Activated CD8-positive, alpha-beta T cell treated with anti-CD3 and anti-CD28 coated beads for 36 hours (primary cell): Measurements from ENCODE around the gene DMKN. TPM values are rescaled to one million over a fixed set of nuclear protein-coding genes. Genes with fewer than 3 reads are reported as not detected.

ENCODE experiments used
- ATAC-seq: fragments of 200-7000 bp; cut with Tn5 transposase; one replicate; pipeline ENCODE4 v1.10.0; 2021; ENCODE audit warnings: mild to moderate bottlenecking, moderate library complexity
- CTCF ChIA-PET: fragments of 350-600 bp; sonication (Branson Sonifier 250); formaldehyde crosslinking; loops from one replicate; lab custom pipeline; 2021; ENCODE audit warnings: antibody characterized with exemption; lab: Charles Lee
- POLR2A ChIA-PET: fragments of 350-600 bp; sonication (Branson Sonifier 250); formaldehyde crosslinking; loops from one replicate; lab custom pipeline; 2021; ENCODE audit warnings: antibody characterized with exemption; lab: Charles Lee
- DNase-seq: peaks from one replicate; pipeline ENCODE4 v3.0.0-alpha.2; 2020
- H3K27ac Mint-ChIP-seq: one replicate; pipeline ENCODE4 v1.8.0; 2021; ENCODE audit warnings: mild to moderate bottlenecking, mixed read lengths
- H3K27me3 Mint-ChIP-seq: one replicate; pipeline ENCODE4 v1.8.0; 2021; ENCODE audit warnings: mixed read lengths
- H3K36me3 Mint-ChIP-seq: one replicate; pipeline ENCODE4 v1.8.0; 2021; ENCODE audit warnings: low read depth, mixed read lengths
- H3K4me1 Mint-ChIP-seq: one replicate; pipeline ENCODE4 v1.8.0; 2021; ENCODE audit warnings: low read depth, mixed read lengths
- H3K4me3 Mint-ChIP-seq: one replicate; pipeline ENCODE4 v1.8.0; 2021; ENCODE audit warnings: mild to moderate bottlenecking, moderate library complexity, mixed read lengths
- H3K9me3 Mint-ChIP-seq: one replicate; pipeline ENCODE4 v1.8.0; 2021; ENCODE audit warnings: mixed read lengths
- intact Hi-C: fragments of 100-400 bp; cut with micrococcal nuclease; formaldehyde crosslinking; loops from one replicate; pipeline ENCODE4 v1.10.0; 2022
- total RNA-seq, 2 experiments: library from RNA; stranded (reverse); gene quantifications; one replicate each; pipeline ENCODE4 v1.2.3, GENCODE V29; 2021
- TF ChIP-seq, protein P1 (sequence below): fragments of 200-600 bp; IDR thresholded peaks from one replicate; pipeline ENCODE4 v1.8.0; 2022; ENCODE audit warnings: antibody characterized with exemption, mild to moderate bottlenecking

Gene DMKN
- total RNA-seq, 2 experiments from 2014 or later, result 0.68 to 1.1 TPM

DNA sequence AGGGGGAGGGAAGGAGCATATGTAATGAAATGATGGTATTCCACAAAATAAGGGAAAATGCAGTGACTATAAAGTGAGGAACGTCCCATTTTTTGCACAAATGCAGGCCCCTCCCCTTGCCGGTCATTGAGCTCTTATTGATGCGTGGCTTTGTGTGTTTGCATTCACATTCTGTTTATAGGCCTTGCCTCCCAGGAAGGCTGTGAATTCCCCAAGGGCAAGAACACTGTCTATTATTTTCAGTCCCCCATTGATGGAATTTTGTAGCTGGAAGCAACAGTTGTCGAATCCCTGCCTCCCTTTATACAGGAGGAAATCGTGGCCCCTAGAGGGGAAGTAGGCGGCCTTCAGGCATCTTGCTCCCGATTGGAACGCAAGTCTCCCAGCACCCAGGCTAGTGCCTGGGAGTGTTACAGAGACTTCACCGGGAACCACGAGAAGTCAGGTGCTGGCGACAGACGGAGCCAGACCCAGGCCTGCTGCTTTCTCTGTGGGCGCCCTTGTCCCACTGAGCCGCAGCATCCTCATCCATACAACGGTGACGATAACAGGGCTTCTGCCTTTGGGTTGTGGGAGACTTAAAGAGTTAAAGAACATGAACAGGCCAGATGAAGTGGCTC, 7.8 kb upstream of the DMKN start:
- H3K27ac Mint-ChIP-seq, result no peak overlapping the region
- no peaks in the 10 kb centered on the region for H3K36me3 Mint-ChIP-seq
- TF ChIP-seq, protein P1, sequence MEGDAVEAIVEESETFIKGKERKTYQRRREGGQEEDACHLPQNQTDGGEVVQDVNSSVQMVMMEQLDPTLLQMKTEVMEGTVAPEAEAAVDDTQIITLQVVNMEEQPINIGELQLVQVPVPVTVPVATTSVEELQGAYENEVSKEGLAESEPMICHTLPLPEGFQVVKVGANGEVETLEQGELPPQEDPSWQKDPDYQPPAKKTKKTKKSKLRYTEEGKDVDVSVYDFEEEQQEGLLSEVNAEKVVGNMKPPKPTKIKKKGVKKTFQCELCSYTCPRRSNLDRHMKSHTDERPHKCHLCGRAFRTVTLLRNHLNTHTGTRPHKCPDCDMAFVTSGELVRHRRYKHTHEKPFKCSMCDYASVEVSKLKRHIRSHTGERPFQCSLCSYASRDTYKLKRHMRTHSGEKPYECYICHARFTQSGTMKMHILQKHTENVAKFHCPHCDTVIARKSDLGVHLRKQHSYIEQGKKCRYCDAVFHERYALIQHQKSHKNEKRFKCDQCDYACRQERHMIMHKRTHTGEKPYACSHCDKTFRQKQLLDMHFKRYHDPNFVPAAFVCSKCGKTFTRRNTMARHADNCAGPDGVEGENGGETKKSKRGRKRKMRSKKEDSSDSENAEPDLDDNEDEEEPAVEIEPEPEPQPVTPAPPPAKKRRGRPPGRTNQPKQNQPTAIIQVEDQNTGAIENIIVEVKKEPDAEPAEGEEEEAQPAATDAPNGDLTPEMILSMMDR, result no peak
- no peaks in the 10 kb centered on the region for H3K4me1 Mint-ChIP-seq
- CTCF ChIA-PET, result interaction anchor here (0.6 to 1.4 kb wide), 4 partner anchors 11 to 171 kb away, joined by 3 to 7 read pairs (median 4); no protein-coding TSS in a partner anchor
- no peak for DNase-seq
- intact Hi-C loops, result no loop called here
- ATAC-seq, result no peak
- no peaks in the 10 kb centered on the region for H3K9me3 Mint-ChIP-seq
- no peak overlapping the region for H3K4me3 Mint-ChIP-seq
- POLR2A ChIA-PET, result interaction anchor here (0.7 kb wide), 1 partner anchor 11 kb away, joined by 3 read pairs; no protein-coding TSS in a partner anchor
- H3K27me3 Mint-ChIP-seq, result peaks cover 2% of the 10 kb centered on the region

DNA sequence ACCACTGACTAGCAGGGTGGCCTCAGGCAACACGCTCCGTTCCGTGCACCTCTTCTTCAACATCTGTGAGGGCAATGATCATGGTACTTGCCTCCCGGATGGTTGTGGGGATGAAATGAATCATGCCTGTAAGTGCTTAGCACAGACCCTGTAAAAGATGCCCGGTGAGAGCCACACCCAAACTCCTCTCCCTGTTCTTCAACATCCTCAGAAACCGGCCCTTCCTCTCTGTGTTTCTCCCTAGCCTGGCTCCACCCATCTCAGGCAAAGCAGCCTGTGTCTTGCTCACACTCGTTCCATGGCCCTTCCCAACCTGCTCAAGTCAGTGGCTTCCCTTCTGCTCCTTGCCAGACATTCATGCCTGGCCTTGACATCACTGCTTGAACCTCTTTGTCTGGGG, 5.8 kb upstream of the DMKN start:
- CTCF ChIA-PET, result interaction anchor here (1.2 to 2.3 kb wide), 2 partner anchors 9 to 161 kb away, joined by 3 to 10 read pairs; partner anchors contain the start of gene FFAR3
- TF ChIP-seq, protein P1, result no peak
- Mint-ChIP-seq H3K36me3 (no peaks in the 10 kb centered on the region), H3K4me3 (no peak overlapping the region), H3K9me3 (no peaks in the 10 kb centered on the region), H3K27me3 (peaks cover 3% of the 10 kb centered on the region), H3K4me1 (no peaks in the 10 kb centered on the region), H3K27ac (no peak overlapping the region)
- POLR2A ChIA-PET, result interaction anchor here (0.6 kb wide), 1 partner anchor 402 kb away, joined by 4 read pairs; no protein-coding TSS in a partner anchor
- DNase-seq, result no peak
- intact Hi-C loops, result no loop called here
- ATAC-seq, result no peak

DNA sequence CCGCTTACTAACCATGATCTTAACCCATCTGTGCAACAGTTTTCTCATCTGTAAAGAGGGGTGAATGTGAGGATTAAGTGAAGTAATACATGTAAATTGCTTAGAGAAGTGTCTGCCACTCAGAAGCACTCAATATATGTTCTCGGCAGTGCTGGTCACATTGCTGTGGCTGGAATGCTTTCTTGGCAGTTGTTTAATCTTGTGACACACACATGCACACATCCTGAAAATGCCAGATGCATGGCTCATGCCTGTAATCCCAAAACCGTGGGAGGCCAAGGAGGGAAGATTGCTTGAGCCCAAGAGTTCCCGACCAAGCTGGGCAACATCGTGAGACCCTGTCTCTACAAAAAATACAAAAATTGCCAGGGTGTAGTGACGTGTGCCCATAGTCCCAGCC, 4.9 kb upstream of the DMKN start:
- DNase-seq (no peak), ATAC-seq (no peak)
- H3K27me3 Mint-ChIP-seq, result peaks cover 5% of the 10 kb centered on the region
- TF ChIP-seq, protein P1, result no peak
- H3K36me3 Mint-ChIP-seq, result no peaks in the 10 kb centered on the region
- ChIA-PET CTCF (interaction anchor here (2.3 kb wide), 1 partner anchor 8 kb away, joined by 10 read pairs; no protein-coding TSS in a partner anchor), POLR2A (no interaction called here)
- no peak overlapping the region for H3K27ac Mint-ChIP-seq
- H3K4me1 Mint-ChIP-seq, result no peaks in the 10 kb centered on the region
- no peak overlapping the region for H3K4me3 Mint-ChIP-seq
- intact Hi-C loops, result no loop called here
- no peaks in the 10 kb centered on the region for H3K9me3 Mint-ChIP-seq

DNA sequence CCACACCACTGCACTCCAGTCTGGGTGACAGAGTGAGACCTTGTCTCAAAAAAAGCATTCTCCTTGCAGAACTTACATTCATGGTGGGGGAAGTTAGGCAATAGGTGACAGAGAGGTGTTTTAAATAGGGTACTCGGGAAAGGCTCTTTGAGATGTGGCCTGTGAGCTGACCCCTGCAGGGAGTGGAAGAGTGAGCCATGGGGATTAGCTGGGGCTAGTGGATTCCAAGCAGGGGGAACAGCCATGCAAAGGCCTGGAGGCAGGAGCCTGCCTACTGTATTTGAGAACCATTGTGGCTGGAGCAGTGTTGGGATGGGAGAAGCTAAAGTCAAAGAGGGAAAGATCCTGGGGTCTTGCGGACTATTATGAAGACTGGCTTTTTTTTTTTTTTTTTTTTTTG, 3.9 kb upstream of the DMKN start:
- ChIA-PET POLR2A (no interaction called here), CTCF (no interaction called here)
- intact Hi-C loops, result no loop called here
- TF ChIP-seq, protein P1, result no peak
- Mint-ChIP-seq H3K27me3 (peaks cover 9% of the 10 kb centered on the region), H3K4me1 (no peaks in the 10 kb centered on the region), H3K27ac (no peak overlapping the region), H3K9me3 (no peaks in the 10 kb centered on the region), H3K4me3 (no peak overlapping the region), H3K36me3 (no peaks in the 10 kb centered on the region)
- ATAC-seq (no peak), DNase-seq (no peak)

DNA sequence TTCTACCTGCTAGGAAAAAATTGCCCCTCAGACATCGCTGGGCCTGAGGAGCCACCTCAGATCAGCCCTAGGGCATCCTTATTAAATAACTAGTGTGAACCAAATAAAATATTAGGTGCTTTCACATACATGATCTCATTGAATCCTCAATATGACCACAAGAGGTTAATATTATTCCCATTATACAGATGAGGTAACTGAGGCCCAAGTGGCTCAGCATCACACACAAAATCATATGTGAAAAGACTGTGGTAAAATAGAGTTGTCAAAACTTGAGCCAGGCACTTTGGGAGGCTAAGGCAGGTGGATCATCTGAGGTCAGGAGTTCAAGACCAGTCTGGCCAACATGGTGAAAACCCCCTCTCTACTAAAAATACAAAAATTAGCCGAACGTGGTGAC, 2.9 kb upstream of the DMKN start:
- Mint-ChIP-seq H3K9me3 (no peaks in the 10 kb centered on the region), H3K4me3 (no peak overlapping the region), H3K27ac (no peak overlapping the region), H3K4me1 (no peaks in the 10 kb centered on the region), H3K36me3 (no peaks in the 10 kb centered on the region), H3K27me3 (peaks cover 13% of the 10 kb centered on the region)
- DNase-seq (no peak), ATAC-seq (no peak)
- CTCF ChIA-PET, result interaction anchor here (0.7 to 1.4 kb wide), 2 partner anchors 10 to 67 kb away, joined by 3 read pairs; no protein-coding TSS in a partner anchor
- TF ChIP-seq, protein P1, result no peak
- intact Hi-C loops, result no loop called here
- POLR2A ChIA-PET, result no interaction called here
